GM12878 (cell line): ENCODE data around the gene FFAR4.

Experiments used
- EP300 ChIP-seq, 2 experiments: fragments of 150-350 bp in 1 of 2; IDR thresholded peaks; 2 replicates each; pipeline ENCODE4 v1.6.1; 2011 to 2012; ENCODE audit warnings: low read depth in 2 of 2, low read length in 2 of 2, borderline replicate concordance in 1 of 2, improper control_type of control experiment in 1 of 2, inconsistent platforms in 1 of 2; ENCODE audit not compliant: control insufficient read depth in 1 of 2
- POLR2AphosphoS5 ChIP-seq: IDR thresholded peaks from 2 replicates; pipeline ENCODE4 v1.6.1; 2011; ENCODE audit warnings: mild to moderate bottlenecking, low read length, inconsistent platforms
- TF ChIP-seq, protein P1 (sequence below): IDR thresholded peaks from 2 replicates; pipeline ENCODE4 v1.6.1; 2011; ENCODE audit warnings: low read depth, mild to moderate bottlenecking, low read length, moderate library complexity, borderline replicate concordance; ENCODE audit errors: extremely low read depth

DNA sequence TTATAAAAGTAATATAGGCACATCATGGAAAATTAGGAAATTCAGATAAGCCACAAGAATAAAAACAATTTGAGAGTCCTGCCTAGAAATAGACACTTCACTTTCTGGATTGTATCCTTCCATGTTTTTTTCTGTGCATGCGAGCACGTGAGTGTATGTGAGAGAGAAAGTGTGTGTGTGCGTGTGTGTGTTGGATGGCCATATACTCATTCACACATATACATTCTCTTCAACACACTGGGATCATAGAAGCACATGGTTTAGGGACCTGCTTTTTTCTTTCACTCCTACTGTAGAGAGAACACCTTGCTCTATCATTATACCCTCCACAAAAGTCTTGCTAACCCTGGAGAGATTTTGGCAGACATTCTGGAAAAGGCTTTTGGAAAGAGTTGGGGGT lies 7.5 kb downstream of the FFAR4 start:
- TF ChIP-seq EP300 (IDR thresholded peaks at IDR 0.05; ENCODE audit: borderline replicate concordance in 1 of 2, control insufficient read depth in 1 of 2, low read depth in 2 of 2, low read length in 2 of 2) (no peak), POLR2AphosphoS5 (no peak)
- TF ChIP-seq, protein P1, sequence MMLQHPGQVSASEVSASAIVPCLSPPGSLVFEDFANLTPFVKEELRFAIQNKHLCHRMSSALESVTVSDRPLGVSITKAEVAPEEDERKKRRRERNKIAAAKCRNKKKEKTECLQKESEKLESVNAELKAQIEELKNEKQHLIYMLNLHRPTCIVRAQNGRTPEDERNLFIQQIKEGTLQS, result no peak
